GM13976 (cell line): ENCODE measurements around the gene ZNF440.
"Not testable (repeated sequence)": the region's sequence is repeated elsewhere in the genome, so short reads cannot be mapped to it uniquely, and the experiment has no call there.

Source experiments
- DNase-seq: peaks from one replicate; pipeline ENCODE4 v3.0.0; 2012; ENCODE audit warnings: low spot score
- in situ Hi-C: fragments of 300-500 bp; cut with MboI; formaldehyde crosslinking; loops from one replicate; pipeline ENCODE4 v1.12.0; 2022; ENCODE audit warnings: low sequenced_read_pairs, mixed read lengths, inconsistent platforms; ENCODE audit not compliant: unreplicated experiment
- TF ChIP-seq, protein P1 (sequence below): IDR thresholded peaks from 2 replicates; pipeline ENCODE4 v1.5.1; 2012; ENCODE audit warnings: borderline replicate concordance, mild to moderate bottlenecking; ENCODE audit not compliant: insufficient read depth; ENCODE audit errors: extremely low read depth, missing control alignments, control extremely low read depth

The ZNF440 gene

DNA sequence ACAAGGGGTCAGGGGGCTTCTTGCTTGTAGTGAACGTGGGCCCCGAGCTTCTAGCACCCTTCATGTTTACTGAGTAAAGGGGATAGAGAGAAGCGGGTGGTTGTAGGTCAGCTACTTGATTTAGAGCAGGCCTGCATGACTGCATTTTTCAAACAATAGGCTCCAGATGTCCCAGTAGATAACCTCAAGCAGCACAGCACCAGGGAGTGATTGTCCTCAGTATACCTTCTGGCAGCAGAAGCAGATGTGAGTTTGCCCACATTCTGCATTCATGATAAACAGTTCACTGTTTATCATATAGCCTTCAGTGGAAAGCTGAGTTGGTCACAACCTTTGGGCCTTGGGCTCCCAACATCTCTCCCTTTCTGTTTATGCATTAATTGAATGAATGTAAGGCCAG, 39.3 kb downstream of the ZNF440 start:
- TF ChIP-seq, protein P1, sequence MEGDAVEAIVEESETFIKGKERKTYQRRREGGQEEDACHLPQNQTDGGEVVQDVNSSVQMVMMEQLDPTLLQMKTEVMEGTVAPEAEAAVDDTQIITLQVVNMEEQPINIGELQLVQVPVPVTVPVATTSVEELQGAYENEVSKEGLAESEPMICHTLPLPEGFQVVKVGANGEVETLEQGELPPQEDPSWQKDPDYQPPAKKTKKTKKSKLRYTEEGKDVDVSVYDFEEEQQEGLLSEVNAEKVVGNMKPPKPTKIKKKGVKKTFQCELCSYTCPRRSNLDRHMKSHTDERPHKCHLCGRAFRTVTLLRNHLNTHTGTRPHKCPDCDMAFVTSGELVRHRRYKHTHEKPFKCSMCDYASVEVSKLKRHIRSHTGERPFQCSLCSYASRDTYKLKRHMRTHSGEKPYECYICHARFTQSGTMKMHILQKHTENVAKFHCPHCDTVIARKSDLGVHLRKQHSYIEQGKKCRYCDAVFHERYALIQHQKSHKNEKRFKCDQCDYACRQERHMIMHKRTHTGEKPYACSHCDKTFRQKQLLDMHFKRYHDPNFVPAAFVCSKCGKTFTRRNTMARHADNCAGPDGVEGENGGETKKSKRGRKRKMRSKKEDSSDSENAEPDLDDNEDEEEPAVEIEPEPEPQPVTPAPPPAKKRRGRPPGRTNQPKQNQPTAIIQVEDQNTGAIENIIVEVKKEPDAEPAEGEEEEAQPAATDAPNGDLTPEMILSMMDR: no peak
- in situ Hi-C loops: no loop called here
- no peak for DNase-seq

DNA sequence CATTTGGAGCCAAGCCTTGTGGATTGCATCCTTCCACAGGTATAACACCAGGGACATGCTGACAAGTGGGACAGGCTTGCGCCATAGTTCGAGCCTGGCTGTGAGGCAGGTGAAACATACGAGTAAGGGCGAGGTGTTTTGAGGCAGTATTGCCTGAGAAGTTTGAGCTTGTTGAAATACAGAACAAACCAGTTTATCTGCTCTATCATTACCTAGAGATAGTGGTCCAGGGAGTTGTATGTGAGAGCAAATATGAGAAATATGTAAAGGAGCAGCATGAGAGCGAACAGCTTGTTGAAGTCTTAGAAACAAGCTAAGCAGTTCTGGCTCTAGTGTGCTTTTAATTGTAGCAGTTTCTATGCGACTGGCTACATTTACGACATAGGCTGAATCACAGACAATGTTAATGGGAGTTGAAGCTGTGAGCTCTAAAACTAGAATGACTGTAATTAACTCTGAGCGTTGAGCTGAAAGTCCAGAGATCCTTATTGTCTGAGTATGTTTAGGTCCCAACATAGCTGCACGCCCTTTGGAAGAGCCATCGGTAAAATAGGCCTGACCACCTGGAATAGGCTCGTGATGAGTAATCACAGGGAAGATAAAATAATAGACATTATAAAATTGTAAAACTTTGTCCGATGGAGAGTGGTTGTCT, 42.6 kb downstream of the ZNF440 start:
- TF ChIP-seq, protein P1: no peak
- in situ Hi-C loops: no loop called here
- no peak for DNase-seq

DNA sequence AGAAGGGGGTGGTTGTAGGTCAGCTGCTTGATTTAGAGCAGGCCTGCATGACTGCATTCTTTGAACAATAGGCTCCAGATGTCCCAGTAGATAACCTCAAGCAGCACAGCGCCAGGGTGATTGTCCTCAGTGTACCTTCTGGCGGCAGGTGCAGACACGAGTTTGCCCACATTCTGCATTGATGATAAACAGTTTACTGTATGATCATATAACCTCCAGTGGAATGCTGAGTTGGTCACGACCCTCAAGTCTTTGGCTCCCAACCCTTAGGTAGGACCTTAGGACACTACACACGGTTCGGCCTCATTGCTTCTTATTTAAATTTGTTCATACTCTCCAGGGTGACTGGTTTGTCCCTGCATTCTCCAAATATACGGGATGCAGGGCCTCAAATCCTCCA, 46.6 kb downstream of the ZNF440 start:
- in situ Hi-C loops: no loop called here
- TF ChIP-seq, protein P1: no peak
- no peak for DNase-seq

DNA sequence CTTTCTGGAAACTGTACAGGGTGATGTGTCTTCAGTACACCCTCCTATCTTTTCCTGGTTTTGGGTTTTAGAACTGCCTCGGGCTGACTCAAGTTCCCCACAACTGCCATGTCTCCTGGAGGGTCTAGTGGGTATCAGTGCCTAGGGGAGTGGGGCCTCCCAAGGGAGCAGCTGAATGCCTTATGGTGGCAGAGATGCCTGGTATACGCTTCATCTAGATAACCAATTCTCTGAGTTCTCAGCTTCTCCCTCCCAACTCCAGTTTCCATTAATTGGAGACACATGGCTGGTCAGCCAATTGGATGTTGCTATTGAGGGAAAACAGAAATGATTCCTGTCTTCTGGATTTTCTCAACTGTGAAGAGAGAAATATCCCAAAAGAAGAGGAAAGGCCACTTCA, 47.2 kb downstream of the ZNF440 start:
- no peak for DNase-seq
- in situ Hi-C loops: no loop called here
- TF ChIP-seq, protein P1: no peak

DNA sequence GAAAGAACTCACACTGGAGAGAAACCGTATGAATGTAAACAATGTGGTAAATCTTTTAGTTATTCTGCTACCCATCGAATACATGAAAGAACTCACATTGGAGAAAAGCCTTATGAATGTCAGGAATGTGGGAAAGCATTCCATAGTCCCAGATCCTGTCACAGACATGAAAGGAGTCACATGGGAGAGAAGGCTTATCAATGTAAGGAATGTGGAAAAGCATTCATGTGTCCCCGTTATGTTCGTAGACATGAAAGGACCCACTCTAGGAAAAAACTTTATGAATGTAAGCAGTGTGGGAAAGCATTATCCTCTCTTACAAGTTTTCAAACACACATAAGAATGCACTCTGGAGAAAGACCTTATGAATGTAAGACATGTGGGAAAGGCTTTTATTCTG, 53.7 kb downstream of the ZNF440 start:
- in situ Hi-C loops, DNase-seq: not testable (repeated sequence)

DNA sequence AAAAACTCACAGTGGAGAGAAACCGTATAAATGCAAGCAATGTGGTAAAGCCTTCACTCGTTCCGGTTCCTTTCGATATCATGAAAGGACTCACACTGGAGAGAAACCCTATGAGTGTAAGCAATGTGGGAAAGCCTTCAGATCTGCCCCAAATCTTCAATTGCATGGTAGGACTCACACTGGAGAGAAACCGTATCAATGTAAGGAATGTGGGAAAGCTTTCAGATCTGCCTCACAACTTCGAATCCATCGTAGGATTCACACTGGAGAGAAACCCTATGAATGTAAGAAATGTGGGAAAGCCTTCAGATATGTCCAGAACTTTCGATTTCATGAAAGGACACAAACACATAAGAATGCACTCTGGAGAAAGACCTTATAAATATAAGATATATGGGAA, 54.1 kb downstream of the ZNF440 start:
- TF ChIP-seq, protein P1: no peak
- in situ Hi-C loops: no loop called here
- DNase-seq: no peak

DNA sequence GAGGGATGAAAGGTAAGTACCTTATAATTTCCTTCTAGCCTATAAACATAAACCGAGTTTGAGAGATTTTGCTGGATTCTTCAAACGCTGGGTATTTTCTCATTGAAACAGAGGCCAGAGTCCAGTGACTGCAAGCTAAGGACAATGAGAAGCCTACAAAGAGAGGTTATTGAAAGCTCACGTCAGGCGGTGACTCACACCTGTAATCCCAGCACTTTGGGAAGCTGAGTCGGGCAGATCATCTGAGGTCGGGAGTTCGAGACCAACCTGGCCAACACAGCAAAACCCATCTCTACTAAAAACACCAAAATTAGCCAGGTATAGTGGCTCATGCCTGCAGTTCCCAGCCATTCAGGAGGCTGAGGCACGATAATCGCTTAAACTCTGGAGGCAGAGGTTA, 58.6 kb downstream of the ZNF440 start:
- TF ChIP-seq, protein P1: no peak
- DNase-seq: no peak
- in situ Hi-C loops: no loop called here
